Calu3 (cell line): ENCODE data around the gene TLE6. TPM values are rescaled to one million over a fixed set of nuclear protein-coding genes. Genes with fewer than 3 reads are reported as not detected.
A peak's percentile ranks its signal among the peaks of the same experiment; 100 is the strongest.

Experiments used
- BruUV-seq: library from RNA; stranded (reverse); fragments of 400-500 nt; replicated peaks from 2 replicates; lab custom pipeline; 2021; lab: Mats Ljungman, UMichigan
- CTCF ChIA-PET: fragments of 300-600 bp; sonication (Branson Sonifier 250); formaldehyde crosslinking; loops from one replicate; lab custom pipeline; 2022; ENCODE audit warnings: antibody characterized with exemption; lab: Charles Lee
- DNase-seq: peaks from one replicate; pipeline ENCODE4 v3.0.0; 2022
- H3K27ac Mint-ChIP-seq: one replicate; pipeline ENCODE4 v1.8.0; 2022; ENCODE audit warnings: mixed read lengths; ENCODE audit not compliant: unreplicated experiment
- H3K27me3 Mint-ChIP-seq: one replicate; pipeline ENCODE4 v1.8.0; 2022; ENCODE audit warnings: mixed read lengths; ENCODE audit not compliant: unreplicated experiment
- H3K36me3 Mint-ChIP-seq: one replicate; pipeline ENCODE4 v1.8.0; 2022; ENCODE audit warnings: mild to moderate bottlenecking, moderate library complexity, mixed read lengths; ENCODE audit not compliant: insufficient read depth, unreplicated experiment
- H3K4me1 Mint-ChIP-seq: one replicate; pipeline ENCODE4 v1.8.0; 2022; ENCODE audit warnings: mild to moderate bottlenecking, low read depth, mixed read lengths; ENCODE audit not compliant: unreplicated experiment
- H3K4me3 Mint-ChIP-seq: one replicate; pipeline ENCODE4 v1.8.0; 2022; ENCODE audit warnings: mild to moderate bottlenecking, low read depth, moderate library complexity, mixed read lengths; ENCODE audit not compliant: unreplicated experiment
- H3K9me3 Mint-ChIP-seq: one replicate; pipeline ENCODE4 v1.8.0; 2022; ENCODE audit warnings: low read depth, mixed read lengths; ENCODE audit not compliant: unreplicated experiment
- CTCF ChIP-seq: fragments of 200-600 bp; IDR thresholded peaks from one replicate; pipeline ENCODE4 v1.8.0; 2022; ENCODE audit warnings: antibody characterized with exemption; ENCODE audit not compliant: unreplicated experiment
- intact Hi-C: fragments of 100-400 bp; cut with micrococcal nuclease; formaldehyde crosslinking; loops from one replicate; pipeline ENCODE4 v1.10.0; 2022; ENCODE audit not compliant: unreplicated experiment
- total RNA-seq: library from RNA; stranded (reverse); gene quantifications from 2 replicates; pipeline ENCODE4 v1.2.3, GENCODE V29; 2022

Gene TLE6
- total RNA-seq, 1 experiment from 2014 or later, result 2.1 TPM

GRCh38 chr19:2981898-2982297, 4.5 kb downstream of the TLE6 start:
- H3K36me3 Mint-ChIP-seq, result peaks cover 11% of the 10 kb centered on the region
- no peak overlapping the region for H3K27ac Mint-ChIP-seq
- no peaks in the 10 kb centered on the region for H3K9me3 Mint-ChIP-seq
- H3K27me3 Mint-ChIP-seq, result peaks cover 13% of the 10 kb centered on the region
- DNase-seq, result no peak
- no peak for TF ChIP-seq CTCF
- no peak overlapping the region for H3K4me3 Mint-ChIP-seq
- intact Hi-C loops, result no loop called here
- BruUV-seq, result no TSS peak
- CTCF ChIA-PET, result no interaction called here
- H3K4me1 Mint-ChIP-seq, result no peaks in the 10 kb centered on the region

DNA sequence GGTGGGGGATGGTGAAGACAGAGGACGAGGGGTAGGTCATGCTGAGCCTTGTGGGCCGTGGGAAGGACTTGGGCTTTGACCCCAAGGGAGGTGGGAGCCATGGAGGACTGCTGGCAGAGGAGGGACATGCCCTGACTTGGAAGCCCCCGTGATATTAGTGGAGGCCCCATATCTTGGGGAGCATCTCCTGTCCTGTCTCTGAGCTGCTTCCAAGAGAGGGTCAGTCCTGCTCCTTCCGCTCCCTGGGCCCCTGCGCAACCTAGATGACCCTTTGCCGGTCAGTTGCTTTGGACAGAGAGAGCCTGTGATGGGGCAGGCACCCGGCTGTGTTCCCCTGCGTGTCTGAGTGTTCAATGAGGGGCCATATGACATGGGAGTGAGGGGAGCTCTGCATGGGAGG, 5.2 kb downstream of the TLE6 start:
- H3K4me3 Mint-ChIP-seq, result no peak overlapping the region
- CTCF ChIA-PET, result no interaction called here
- intact Hi-C loops, result no loop called here
- no peak for TF ChIP-seq CTCF
- H3K27me3 Mint-ChIP-seq, result peaks cover 13% of the 10 kb centered on the region
- H3K36me3 Mint-ChIP-seq, result peaks cover 4% of the 10 kb centered on the region
- H3K27ac Mint-ChIP-seq, result no peak overlapping the region
- no peak for DNase-seq
- H3K4me1 Mint-ChIP-seq, result no peaks in the 10 kb centered on the region
- H3K9me3 Mint-ChIP-seq, result no peaks in the 10 kb centered on the region
- no TSS peak for BruUV-seq

DNA sequence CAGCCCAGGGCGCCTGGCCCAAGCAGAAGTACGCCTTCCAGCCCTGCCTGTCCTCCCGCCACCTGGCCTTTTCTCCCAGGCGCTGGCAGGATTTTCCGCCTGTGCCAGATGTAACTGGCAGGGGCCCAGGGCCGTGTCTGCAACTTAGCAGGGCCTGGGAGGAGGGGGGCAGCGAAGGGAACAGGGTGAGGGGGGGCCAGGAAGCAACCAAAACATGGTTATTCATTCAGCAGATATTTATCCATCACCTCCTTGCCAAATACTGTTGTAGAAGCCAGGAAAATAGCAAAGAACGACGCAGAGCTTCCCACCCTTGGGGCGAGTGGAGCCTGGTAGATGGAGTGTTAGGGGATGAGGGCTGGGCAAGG, 5.6 kb downstream of the TLE6 start:
- H3K27me3 Mint-ChIP-seq, result peaks cover 14% of the 10 kb centered on the region
- no peak for TF ChIP-seq CTCF
- CTCF ChIA-PET, result no interaction called here
- no peaks in the 10 kb centered on the region for H3K9me3 Mint-ChIP-seq
- no peaks in the 10 kb centered on the region for H3K36me3 Mint-ChIP-seq
- no peak for DNase-seq
- H3K4me3 Mint-ChIP-seq, result no peak overlapping the region
- no peak overlapping the region for H3K27ac Mint-ChIP-seq
- intact Hi-C loops, result no loop called here
- H3K4me1 Mint-ChIP-seq, result no peaks in the 10 kb centered on the region
- no TSS peak for BruUV-seq

GRCh38 chr19:2983351-2984214, 6.2 kb downstream of the TLE6 start:
- Mint-ChIP-seq H3K36me3 (no peaks in the 10 kb centered on the region), H3K4me3 (no peak overlapping the region), H3K27me3 (peaks cover 20% of the 10 kb centered on the region), H3K9me3 (no peaks in the 10 kb centered on the region), H3K27ac (no peak overlapping the region), H3K4me1 (no peaks in the 10 kb centered on the region)
- intact Hi-C loops, result no loop called here
- CTCF ChIA-PET, result interaction anchor here (0.7 to 1.2 kb wide), 2 partner anchors 52 to 1525 kb away, joined by 3 to 8 read pairs; no protein-coding TSS in a partner anchor
- BruUV-seq, result no TSS peak
- TF ChIP-seq CTCF, result no peak
- peak; percentile 13 for DNase-seq
